K562 (cell line): ENCODE results near the gene G6PC3. TPM values are rescaled to one million over a fixed set of nuclear protein-coding genes. Genes with fewer than 3 reads are reported as not detected.

Experiments
- BHLHE40 ChIP-seq: IDR thresholded peaks from 2 replicates; pipeline ENCODE4 v1.6.1; 2011; ENCODE audit warnings: low read length, improper control_type of control experiment
- BRD9 ChIP-seq: fragments of 450-650 bp; IDR thresholded peaks from 2 replicates; pipeline ENCODE4 v1.6.1; 2018; ENCODE audit warnings: low read depth; ENCODE audit not compliant: partially characterized antibody
- CBX5 ChIP-seq: IDR thresholded peaks from 2 replicates; pipeline ENCODE4 v1.6.1; 2014; ENCODE audit warnings: low read depth, borderline replicate concordance
- CCNT2 ChIP-seq: IDR thresholded peaks from 2 replicates; pipeline ENCODE4 v1.6.1; 2011; ENCODE audit warnings: borderline replicate concordance, low read depth, mild to moderate bottlenecking, moderate library complexity, mixed read lengths, low read length; ENCODE audit not compliant: insufficient read length; ENCODE audit errors: extremely low read depth
- CTBP1 ChIP-seq: fragments of 450-650 bp; IDR thresholded peaks from 2 replicates; pipeline ENCODE4 v1.6.1; 2016; ENCODE audit warnings: borderline replicate concordance
- ERF ChIP-seq: fragments of 450-650 bp; formaldehyde crosslinking; IDR thresholded peaks from 2 replicates; pipeline ENCODE4 v1.4.0; 2020; ENCODE audit warnings: mild to moderate bottlenecking, mixed read lengths
- HDAC3 ChIP-seq: fragments of 450-650 bp; IDR thresholded peaks from 2 replicates; pipeline ENCODE4 v1.6.1; 2018; ENCODE audit warnings: borderline replicate concordance, mild to moderate bottlenecking, moderate library complexity; ENCODE audit not compliant: partially characterized antibody
- ILK ChIP-seq: fragments of 450-650 bp; IDR thresholded peaks from 2 replicates; pipeline ENCODE4 v1.6.1; 2016; ENCODE audit warnings: missing genetic modification characterization, low read depth, mild to moderate bottlenecking, missing compliant biosample characterization, moderate library complexity, borderline replicate concordance
- KDM2B ChIP-seq: fragments of 250-450 bp; sonication (Bioruptor Pico); IDR thresholded peaks from 2 replicates; pipeline ENCODE4 v1.8.0; 2021; ENCODE audit warnings: mild to moderate bottlenecking, moderate library complexity
- KLF16 ChIP-seq: IDR thresholded peaks from 2 replicates; pipeline ENCODE4 v1.6.1; 2016; ENCODE audit warnings: antibody characterized with exemption
- MTA1 ChIP-seq: fragments of 450-650 bp; IDR thresholded peaks from 2 replicates; pipeline ENCODE4 v1.6.1; 2017; ENCODE audit warnings: borderline replicate concordance
- MTA3 ChIP-seq: fragments of 450-650 bp; formaldehyde crosslinking; IDR thresholded peaks from 2 replicates; pipeline ENCODE4 v1.6.1; 2017; ENCODE audit warnings: mild to moderate bottlenecking, borderline replicate concordance
- MXI1 ChIP-seq: IDR thresholded peaks from 2 replicates; pipeline ENCODE4 v1.6.1; 2011; ENCODE audit warnings: low read depth, mild to moderate bottlenecking, improper control_type of control experiment, low read length
- NCOR1 ChIP-seq: fragments of 450-650 bp; IDR thresholded peaks from 2 replicates; pipeline ENCODE4 v1.6.1; 2016; ENCODE audit warnings: mild to moderate bottlenecking, moderate library complexity
- NFIX ChIP-seq: fragments of 250-450 bp; sonication (Bioruptor Pico); IDR thresholded peaks from 2 replicates; pipeline ENCODE4 v1.4.0; 2020; ENCODE audit warnings: low read depth, mild to moderate bottlenecking, moderate library complexity
- SMAD2 ChIP-seq: fragments of 150-350 bp; IDR thresholded peaks from 2 replicates; pipeline ENCODE4 v1.6.1; 2014; ENCODE audit warnings: low read depth, mild to moderate bottlenecking, low read length
- TBP ChIP-seq: optimal IDR thresholded peaks from 2 replicates; pipeline ENCODE3; 2011; ENCODE audit warnings: low read depth, low read length, improper control_type of control experiment
- TCF7 ChIP-seq: sonication (generic); IDR thresholded peaks from 2 replicates; pipeline ENCODE4 v1.6.1; 2016; ENCODE audit warnings: antibody characterized with exemption, borderline replicate concordance
- TCF7L2 ChIP-seq: fragments of 150-350 bp; IDR thresholded peaks from 2 replicates; pipeline ENCODE4 v1.6.1; 2016; ENCODE audit warnings: low read depth, mild to moderate bottlenecking, low read length, moderate library complexity
- TGIF2 ChIP-seq: sonication (generic); formaldehyde crosslinking; IDR thresholded peaks from 2 replicates; pipeline ENCODE4 v1.8.1; 2022; ENCODE audit warnings: mild to moderate bottlenecking, missing genetic modification reagents, moderate library complexity
- XRCC4 ChIP-seq: IDR thresholded peaks from one replicate; pipeline ENCODE4 v1.6.1; 2011; ENCODE audit not compliant: insufficient read depth, insufficient read length; ENCODE audit errors: extremely low read depth
- ZBTB33 ChIP-seq: sonication (generic); formaldehyde crosslinking; IDR thresholded peaks from 2 replicates; pipeline ENCODE4 v1.8.1; 2023; ENCODE audit warnings: mild to moderate bottlenecking, missing genetic modification reagents
- ZNF124 ChIP-seq: sonication (generic); formaldehyde crosslinking; IDR thresholded peaks from 2 replicates; pipeline ENCODE4 v1.8.1; 2022; ENCODE audit warnings: missing genetic modification reagents
- ZNF3 ChIP-seq: fragments of 250-450 bp; sonication (Bioruptor Pico); IDR thresholded peaks from 2 replicates; pipeline ENCODE4 v1.5.0; 2021; ENCODE audit warnings: mild to moderate bottlenecking, moderate library complexity
- ZNF57 ChIP-seq: fragments of 450-650 bp; formaldehyde crosslinking; IDR thresholded peaks from 2 replicates; pipeline ENCODE4 v1.4.0; 2020; ENCODE audit warnings: mild to moderate bottlenecking, moderate library complexity
- polyA plus RNA-seq, 8 experiments: library from polyadenylated mRNA; depleted of rRNA in 4 of 8; stranded (reverse) in 5 of 8; unstranded in 3 of 8; fragments of >200 nt; fragmentation: Nextera tagmentation in 2 of 8; fragmentation: Illumina TruSeq in 1 of 8; extraction: Ambion mirVana in 2 of 8; extraction: Trizol in 1 of 8; gene quantifications; 2 replicates each; pipeline versions ENCODE4 v1.2.1 to v1.2.3, GENCODE V29; 2011 to 2014; ENCODE audit warnings: inconsistent platforms in 1 of 8, missing spikeins in 1 of 8
- total RNA-seq, 7 experiments: library from RNA; depleted of rRNA in 6 of 7; stranded (reverse); fragments of >200 nt in 6 of 7; fragmentation: Illumina TruSeq in 2 of 7; extraction: Trizol in 2 of 7; gene quantifications; 2 replicates each; pipeline versions ENCODE4 v1.2.1 to v1.2.3, GENCODE V29; 2011 to 2021; ENCODE audit warnings: low replicate concordance in 1 of 7
- TF ChIP-seq, protein P1 (sequence below), 2 experiments: IDR thresholded peaks in 1 of 2; conservative IDR thresholded peaks in 1 of 2; 2 replicates each; pipeline ENCODE4 v1.6.1; 2016; ENCODE audit warnings: low read depth in 2 of 2, mild to moderate bottlenecking in 1 of 2, missing compliant biosample characterization in 1 of 2, missing genetic modification characterization in 1 of 2, moderate library complexity in 1 of 2

G6PC3 gene
- total and polyA plus RNA-seq, 9 of the 15 experiments (the other 6 are each of a cell fraction or from before 2014, with no cell fraction given), result 10.4 to 57.8 (median 31.1) TPM

DNA sequence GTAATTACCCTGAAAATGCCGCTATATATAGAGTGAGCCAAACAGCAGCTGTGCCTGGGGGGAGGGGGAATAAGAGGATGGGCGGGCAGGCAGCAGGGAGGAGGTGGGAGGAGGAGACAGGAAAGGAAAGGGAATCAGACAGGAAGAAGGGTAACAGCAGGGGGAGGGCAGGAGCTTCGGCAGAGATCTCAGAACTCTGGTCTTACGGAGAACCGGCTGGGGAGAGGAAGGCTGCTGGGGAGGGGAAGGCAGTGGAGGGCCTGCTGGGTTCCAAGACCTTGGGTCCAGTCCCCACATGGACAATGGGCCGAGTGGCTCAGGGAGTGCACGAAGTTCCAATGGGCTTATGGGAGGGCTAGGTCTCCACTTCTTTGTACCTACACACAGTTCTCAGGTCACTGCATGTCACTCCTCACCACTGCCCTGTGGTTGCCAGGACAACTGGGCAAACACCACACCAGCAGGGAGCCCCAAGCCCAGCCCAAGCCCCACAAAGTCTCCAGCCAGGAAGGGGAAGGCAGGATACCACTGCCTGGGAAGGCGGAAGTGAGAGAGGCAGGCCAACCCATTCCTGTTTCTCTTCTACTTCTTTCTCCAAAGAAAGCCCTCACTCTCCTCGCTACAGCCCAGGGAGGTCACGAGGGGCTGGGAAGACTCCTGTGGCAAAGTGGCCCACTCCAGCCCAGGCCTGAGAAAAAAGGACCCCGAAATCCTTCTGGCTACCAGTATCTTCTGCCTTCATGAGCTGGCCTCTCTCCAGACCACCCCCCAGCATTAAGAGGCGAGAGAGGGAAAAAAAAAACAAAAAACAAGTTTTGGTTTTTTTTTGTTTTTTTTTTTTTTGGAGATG lies 25.3 kb downstream of the G6PC3 start (continued):
- TF ChIP-seq XRCC4 (no peak), KDM2B (CRISPR knock-in tag) (no peak), MTA3 (no peak), TGIF2 (CRISPR knock-in tag) (no peak), HDAC3 (peak; percentile 5), ZNF3 (no peak), ILK (tag) (no peak), TCF7L2 (no peak), BRD9 (no peak), KLF16 (no peak; the same call in 1 of the 2 replicates), NFIX (no peak), MXI1 (no peak; the same call in 1 of the 2 replicates), MTA1 (peak; percentile 64; the same call in 1 of the 2 replicates), SMAD2 (no peak), ZNF57 (CRISPR knock-in tag) (no peak), BHLHE40 (no peak), CBX5 (no peak), ERF (CRISPR knock-in tag) (no peak), NCOR1 (peak; percentile 79), CTBP1 (no peak; the same call in 1 of the 2 replicates), ZBTB33 (CRISPR knock-in tag) (no peak), TBP (peak; percentile 53), TCF7 (no peak), ZNF124 (CRISPR knock-in tag) (no peak), CCNT2 (no peak)
- TF ChIP-seq, protein P1, sequence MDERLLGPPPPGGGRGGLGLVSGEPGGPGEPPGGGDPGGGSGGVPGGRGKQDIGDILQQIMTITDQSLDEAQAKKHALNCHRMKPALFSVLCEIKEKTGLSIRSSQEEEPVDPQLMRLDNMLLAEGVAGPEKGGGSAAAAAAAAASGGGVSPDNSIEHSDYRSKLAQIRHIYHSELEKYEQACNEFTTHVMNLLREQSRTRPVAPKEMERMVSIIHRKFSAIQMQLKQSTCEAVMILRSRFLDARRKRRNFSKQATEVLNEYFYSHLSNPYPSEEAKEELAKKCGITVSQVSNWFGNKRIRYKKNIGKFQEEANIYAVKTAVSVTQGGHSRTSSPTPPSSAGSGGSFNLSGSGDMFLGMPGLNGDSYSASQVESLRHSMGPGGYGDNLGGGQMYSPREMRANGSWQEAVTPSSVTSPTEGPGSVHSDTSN (CRISPR knock-in tag; IDR thresholded peaks at IDR 0.05; ENCODE audit: low read depth), result no peak
- TF ChIP-seq, protein P1 (tag; conservative IDR thresholded peaks at IDR 0.05; ENCODE audit: low read depth), result 0 out of 2 replicates have a peak, but pooled peaks have one; percentile 33
